HG03469 (cell line): ENCODE measurements around the gene CDK8.
A peak's percentile ranks its signal among the peaks of the same experiment; 100 is the strongest.
"Not testable (repeated sequence)": the region's sequence is repeated elsewhere in the genome, so short reads cannot be mapped to it uniquely, and the experiment has no call there.

Source experiments
- ATAC-seq: cut with Tn5 transposase; IDR thresholded peaks from one replicate; pipeline ENCODE4 v1.9.1; 2021; ENCODE audit warnings: mild to moderate bottlenecking, moderate library complexity, moderate number of reproducible peaks; ENCODE audit not compliant: unreplicated experiment

Gene CDK8

DNA sequence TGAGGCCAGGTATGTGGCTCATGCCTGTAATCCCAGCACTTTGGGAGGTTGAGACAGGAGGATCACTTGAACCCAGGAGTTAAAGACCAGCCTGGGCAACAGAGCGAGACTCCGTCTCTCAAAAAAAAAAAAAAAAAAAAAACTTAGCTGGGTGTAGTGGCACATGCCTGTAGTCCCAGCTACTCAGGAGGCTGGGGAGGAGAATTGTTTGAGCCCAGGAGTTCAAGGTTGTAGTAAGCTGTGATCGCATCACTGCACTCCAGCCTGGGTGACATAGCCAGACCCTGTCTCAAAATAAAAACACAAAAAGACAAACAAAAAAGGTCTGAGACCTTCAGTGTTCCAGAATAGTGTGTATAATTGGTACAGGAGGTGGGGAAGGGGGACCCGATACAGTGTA is 1.9 kb upstream of the CDK8 start:
- not testable (repeated sequence) for ATAC-seq

- ATAC-seq: no peak
Observed at GRCh38 chr13:26253262-26253786, 605 bp upstream of the CDK8 start.

DNA sequence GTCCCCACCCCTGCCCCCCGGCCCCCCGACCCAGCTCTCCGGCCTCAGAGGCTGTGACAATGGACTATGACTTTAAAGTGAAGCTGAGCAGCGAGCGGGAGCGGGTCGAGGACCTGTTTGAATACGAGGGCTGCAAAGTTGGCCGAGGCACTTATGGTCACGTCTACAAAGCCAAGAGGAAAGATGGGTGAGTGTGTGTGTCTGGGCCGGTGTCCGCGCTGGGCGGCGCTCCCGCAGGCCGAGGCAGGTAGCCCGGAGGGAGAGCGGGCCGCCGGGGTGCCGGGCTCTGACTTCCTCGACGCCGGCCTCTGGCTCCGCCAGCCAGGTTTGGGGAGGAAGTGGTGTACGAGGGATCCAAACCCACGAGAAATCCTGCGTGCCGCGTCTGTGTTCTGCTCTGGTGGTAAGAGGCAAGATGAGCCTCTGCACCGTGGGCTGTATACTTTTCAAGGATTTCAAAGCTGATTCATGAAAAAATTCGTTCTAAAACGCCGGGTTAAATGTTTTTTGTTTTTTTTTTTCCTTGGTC is 718 bp downstream of the CDK8 start:
- peak; percentile 20 for ATAC-seq

- no peak for ATAC-seq
Observed at GRCh38 chr13:26255115-26255514, 1.2 kb downstream of the CDK8 start.

GRCh38 chr13:26255691-26256277 is 1.9 kb downstream of the CDK8 start:
- ATAC-seq: no peak

DNA sequence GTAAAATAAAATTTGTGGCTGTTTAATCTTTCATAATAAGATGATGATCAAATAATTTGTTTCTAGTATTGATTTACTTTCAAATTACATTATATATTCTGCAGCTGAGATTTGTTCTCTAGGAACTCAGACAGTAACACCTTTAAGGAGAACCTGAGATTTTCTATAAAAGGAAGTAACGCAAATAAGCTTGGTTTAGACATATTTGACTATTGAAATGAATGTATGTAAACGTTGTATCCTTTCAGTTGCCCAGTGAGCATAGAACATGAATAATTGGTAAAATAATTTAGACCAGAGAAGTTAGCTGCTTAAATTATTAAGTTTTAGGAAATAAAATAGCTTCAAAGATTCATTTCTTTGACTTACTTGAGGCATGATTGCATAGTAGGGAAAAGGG is 3.1 kb downstream of the CDK8 start:
- ATAC-seq: no peak

DNA sequence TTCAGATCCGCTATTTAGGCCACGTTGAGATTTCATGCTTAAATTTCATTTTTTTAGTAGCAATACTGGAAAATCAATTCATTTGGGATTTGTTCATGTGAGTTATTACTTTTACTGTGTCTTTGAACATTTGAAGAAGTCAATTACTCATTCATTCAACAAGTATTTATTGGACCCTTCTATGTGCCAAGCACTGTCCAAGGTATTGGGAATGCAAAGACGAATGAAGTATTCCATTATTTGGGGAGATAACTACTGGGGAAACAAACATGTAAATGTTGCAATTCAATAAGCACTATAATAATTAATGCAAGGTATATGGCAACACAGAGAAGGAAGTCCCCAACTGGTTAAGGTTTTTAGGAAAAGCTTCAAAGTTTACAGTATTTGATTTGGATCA is 5.7 kb downstream of the CDK8 start:
- no peak for ATAC-seq

- ATAC-seq: no peak
Observed at GRCh38 chr13:26262156-26262555, 8.2 kb downstream of the CDK8 start.

DNA sequence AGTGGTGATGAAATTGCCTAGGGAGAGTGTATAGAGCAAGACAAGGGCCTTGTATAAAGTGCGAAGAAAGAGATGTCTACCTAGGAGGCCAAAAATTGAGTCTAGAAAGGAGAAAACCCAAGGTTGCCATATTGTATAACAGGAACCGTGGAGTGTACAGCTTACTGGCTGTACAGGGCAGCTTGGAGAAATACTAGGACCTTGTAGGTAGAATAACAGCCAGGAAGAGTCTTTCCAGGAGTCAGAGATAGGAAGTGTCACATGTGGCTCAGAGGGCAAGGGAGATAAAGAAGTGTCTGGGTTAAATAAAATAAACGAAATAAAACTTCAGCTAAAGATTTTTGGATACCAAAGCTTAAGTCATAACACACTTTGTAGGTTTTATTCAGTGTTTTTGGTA is 12.4 kb downstream of the CDK8 start:
- no peak for ATAC-seq

DNA sequence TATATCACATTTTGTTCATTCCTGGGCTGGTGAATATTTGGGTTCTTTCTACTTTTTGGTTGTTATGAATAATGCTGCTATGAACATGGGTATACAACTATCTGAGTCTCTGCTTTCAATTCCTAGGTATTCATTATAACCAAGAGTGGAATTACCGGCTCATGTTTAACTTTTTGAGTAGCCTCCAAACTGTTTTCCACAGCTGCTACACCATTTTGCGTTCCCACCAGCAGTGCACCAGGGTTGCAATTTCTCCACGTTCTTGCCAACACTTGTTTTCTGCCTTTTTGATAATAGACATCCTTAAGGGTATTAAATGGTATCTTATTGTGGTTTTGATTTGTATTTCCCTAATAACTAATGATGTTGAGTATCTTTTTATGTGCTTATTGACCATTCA is 16.8 kb downstream of the CDK8 start:
- no peak for ATAC-seq

DNA sequence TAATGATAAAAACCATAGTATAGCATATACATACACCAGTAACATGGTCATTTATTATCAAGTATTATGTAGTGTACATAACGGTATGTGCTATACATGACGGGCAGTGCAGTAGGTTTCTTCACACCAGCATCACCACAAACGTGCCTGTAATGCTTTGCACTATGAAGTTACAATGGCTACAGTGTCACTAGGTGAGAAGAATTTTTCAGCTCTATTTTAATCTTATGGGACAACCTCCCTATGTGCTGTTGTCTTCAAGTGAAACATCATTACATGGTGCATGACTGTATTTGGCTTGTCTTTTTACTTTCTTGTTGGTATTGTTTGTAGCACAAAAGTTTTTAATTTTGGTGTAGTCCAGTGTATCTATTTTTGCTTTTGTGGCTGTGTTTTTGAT is 18.7 kb downstream of the CDK8 start:
- ATAC-seq: no peak

DNA sequence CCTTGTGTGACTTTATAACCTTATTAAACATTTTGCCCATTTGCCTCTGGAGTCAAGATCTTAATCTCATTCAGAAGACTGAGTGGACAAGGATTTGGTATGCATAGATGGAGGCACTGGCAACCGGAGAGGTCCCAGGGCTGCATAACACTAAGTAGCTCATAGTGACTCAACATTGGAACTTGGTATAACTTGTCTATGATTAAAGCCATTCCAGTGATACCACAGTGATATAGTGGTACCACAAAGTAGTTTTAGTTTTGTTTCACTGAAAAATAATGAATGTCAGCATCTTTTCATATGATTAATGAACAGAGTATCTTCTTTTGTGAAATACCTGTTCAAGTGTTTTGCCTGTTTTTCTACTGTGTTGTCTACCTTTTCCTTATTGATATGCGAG is 26.4 kb downstream of the CDK8 start:
- no peak for ATAC-seq

GRCh38 chr13:26280822-26281221 is 26.9 kb downstream of the CDK8 start:
- no peak for ATAC-seq

DNA sequence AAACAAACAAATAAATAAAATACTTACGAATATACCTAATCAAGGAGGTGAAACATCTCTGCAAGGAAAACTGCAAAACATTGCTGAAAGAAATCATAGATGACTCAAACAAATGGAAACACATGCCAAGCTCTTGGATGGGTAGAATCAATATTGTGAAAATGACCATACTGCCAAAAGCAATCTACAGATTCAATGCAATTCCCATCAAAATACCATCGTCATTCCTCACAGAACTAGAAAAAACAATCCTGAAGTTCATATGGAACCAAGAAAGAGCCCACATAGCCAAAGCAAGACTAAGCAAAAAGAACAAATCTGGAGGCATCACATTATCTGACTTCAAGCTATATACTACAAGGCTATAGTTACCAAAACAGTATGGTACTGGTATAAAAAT is 32.0 kb downstream of the CDK8 start:
- not testable (repeated sequence) for ATAC-seq

GRCh38 chr13:26288838-26289237 is 34.9 kb downstream of the CDK8 start:
- not testable (repeated sequence) for ATAC-seq

GRCh38 chr13:26295812-26296211 is 41.9 kb downstream of the CDK8 start:
- no peak for ATAC-seq

- ATAC-seq: no peak
Observed at GRCh38 chr13:26299168-26299750, 45.3 kb downstream of the CDK8 start.

DNA sequence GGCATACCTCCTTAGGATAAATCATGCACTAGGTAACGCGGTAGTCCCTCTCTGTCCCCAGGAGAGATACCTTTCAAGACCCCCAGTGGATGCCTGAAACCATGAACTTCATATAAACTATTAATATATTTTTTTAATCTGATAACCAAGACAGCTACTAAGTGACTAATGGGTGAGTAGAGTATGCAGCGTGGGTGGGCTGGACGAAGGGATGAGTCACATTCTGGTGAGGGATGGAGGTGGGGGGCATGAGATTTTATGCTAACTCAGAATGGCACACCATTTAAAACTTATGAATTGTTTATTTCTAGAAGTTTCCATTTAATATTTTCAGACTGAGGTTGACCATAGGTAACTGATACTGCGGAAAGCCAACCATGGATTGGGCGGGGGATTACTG is 46.2 kb downstream of the CDK8 start:
- ATAC-seq: no peak

- ATAC-seq: no peak
Observed at GRCh38 chr13:26305676-26306075, 51.7 kb downstream of the CDK8 start.

DNA sequence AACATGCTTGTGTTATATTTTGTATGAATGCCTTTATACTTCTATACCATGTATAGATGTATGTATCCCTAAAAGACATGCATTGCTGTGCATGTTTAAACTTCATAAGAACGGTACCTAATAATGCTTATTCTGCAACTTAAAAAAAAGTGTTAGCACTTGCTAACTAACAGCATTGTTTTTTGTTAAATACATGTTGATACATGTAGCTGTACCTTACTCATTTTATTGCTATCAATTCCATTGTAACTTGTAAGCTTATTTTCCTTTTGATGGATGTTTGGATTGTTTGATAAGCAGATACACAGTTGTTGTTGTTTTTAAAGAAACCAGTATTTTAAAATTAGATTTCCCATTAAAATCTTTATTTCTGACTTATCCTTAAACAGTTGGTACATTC is 53.8 kb downstream of the CDK8 start:
- no peak for ATAC-seq

DNA sequence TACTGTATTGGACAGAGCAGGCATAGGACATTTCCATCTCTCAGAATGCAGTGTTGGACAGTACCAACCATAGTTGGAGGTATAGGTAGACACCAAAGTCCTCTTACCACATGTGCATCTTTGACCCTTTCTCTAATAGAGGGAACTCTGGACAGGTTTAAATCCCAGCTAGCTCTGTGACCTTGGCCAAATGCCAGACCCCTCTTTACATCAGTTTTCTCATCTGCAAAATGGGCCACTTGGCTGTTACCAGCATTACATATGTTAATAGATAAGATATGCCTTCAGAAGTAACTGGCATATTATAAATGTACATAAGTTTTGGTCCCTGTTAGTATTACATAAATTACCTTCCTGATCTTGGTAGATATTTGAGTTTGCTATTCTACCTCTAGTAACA is 54.3 kb downstream of the CDK8 start:
- ATAC-seq: no peak

- ATAC-seq: no peak
Observed at GRCh38 chr13:26308836-26309235, 54.9 kb downstream of the CDK8 start.

- no peak for ATAC-seq
Observed at GRCh38 chr13:26310003-26310402, 56.1 kb downstream of the CDK8 start.
